ENCODE measurements around the gene CD63.

- TF ChIP-seq CTCF (IDR thresholded peaks at IDR 0.05) (no peak), TCF7L2 (IDR thresholded peaks at IDR 0.05; ENCODE audit: low read depth, low read length) (no peak)
Observed at GRCh38 chr12:55746174-55746912, 17.5 kb upstream of the CD63 start.
